Gastroesophageal sphincter (tissue), 4 donors: ENCODE results near the gene SETD1B. TPM values are rescaled to one million over a fixed set of nuclear protein-coding genes. Genes with fewer than 3 reads are reported as not detected.
"Not testable (repeated sequence)": the region's sequence is repeated elsewhere in the genome, so short reads cannot be mapped to it uniquely, and the experiment has no call there.

ENCODE experiments used
- ATAC-seq: fragments of 150-250 bp; one replicate; pipeline ENCODE4 v1.9.1; 2016; ENCODE audit warnings: mild to moderate bottlenecking, moderate library complexity
- H3K27ac ChIP-seq, 4 donors: fragments of 200-600 bp; sonication (generic) in 3 of 4; 1 replicate in 3 of 4; 2 replicates in 1 of 4; pipeline ENCODE4 v1.5.1; 2016 to 2019
- H3K27me3 ChIP-seq: fragments of 200-600 bp; sonication (generic); one replicate; pipeline ENCODE4 v1.5.1; 2019
- H3K36me3 ChIP-seq, 2 donors: fragments of 200-600 bp; sonication (generic); one replicate each; pipeline ENCODE4 v1.5.1; 2019; ENCODE audit warnings: control low read depth in 1 of 2
- H3K4me1 ChIP-seq, 3 donors: fragments of 200-600 bp; sonication (generic); 1 replicate in 2 of 3; 2 replicates in 1 of 3; pipeline ENCODE4 v1.5.1; 2016 to 2019; ENCODE audit warnings: control low read depth in 2 of 3
- H3K4me3 ChIP-seq, 2 donors: fragments of 200-600 bp; sonication (generic); one replicate each; pipeline ENCODE4 v1.5.1; 2019; ENCODE audit warnings: mild to moderate bottlenecking in 1 of 2, moderate library complexity in 1 of 2
- H3K9me3 ChIP-seq, 3 donors: fragments of 200-600 bp; sonication (generic); one replicate each; pipeline ENCODE4 v1.5.1; 2017 to 2019; ENCODE audit warnings: control low read depth in 2 of 3
- CTCF ChIP-seq, 4 experiments: fragments of 200-600 bp in 2 of 4; fragments of 450-650 bp in 2 of 4; sonication (generic) in 1 of 4; IDR thresholded peaks; one replicate each; pipeline ENCODE4 v1.5.1; 2017 to 2019; ENCODE audit warnings: antibody characterized with exemption in 4 of 4, mild to moderate bottlenecking in 2 of 4, moderate library complexity in 2 of 4
- EP300 ChIP-seq: sonication (generic); formaldehyde crosslinking; IDR thresholded peaks from one replicate; pipeline ENCODE4 v1.6.1; 2017; ENCODE audit warnings: antibody characterized with exemption, mild to moderate bottlenecking
- POLR2A ChIP-seq, 2 donors: fragments of 450-650 bp; IDR thresholded peaks; one replicate each; pipeline ENCODE4 v1.6.1; 2017; ENCODE audit warnings: antibody characterized with exemption in 2 of 2, mild to moderate bottlenecking in 2 of 2, moderate library complexity in 1 of 2
- POLR2AphosphoS5 ChIP-seq: sonication (generic); formaldehyde crosslinking; IDR thresholded peaks from one replicate; pipeline ENCODE4 v1.6.1; 2017; ENCODE audit warnings: antibody characterized with exemption
- WGBS, 2 donors: methylation state at CpG; one replicate each; pipeline ENCODE4 v1.1.5; 2018; ENCODE audit warnings: low coverage in 1 of 2; 5-methylcytosine and 5-hydroxymethylcytosine counted together
- small RNA-seq, 4 donors: library from RNA; depleted of rRNA; stranded (forward); fragments of <200 nt; gene quantifications; one replicate each; pipeline ENCODE3, GENCODE V24; 2016
- total RNA-seq, 4 donors: library from RNA; depleted of rRNA; stranded (reverse); fragments of >200 nt; gene quantifications; one replicate each; pipeline ENCODE4 v1.1.0, GENCODE V29; 2016

SETD1B gene
- total RNA-seq, 4 donors from 2014 or later = 9.6 to 25.1 (median 20.3) TPM

GRCh38 chr12:121874071-121874470 lies 70.3 kb downstream of the SETD1B start:
- ATAC-seq = no peak
- Histone ChIP-seq H3K27ac (no peak overlapping the region), H3K36me3 (no peaks in the 10 kb centered on the region), H3K27me3 (no peaks in the 10 kb centered on the region), H3K9me3 (no peaks in the 10 kb centered on the region), H3K4me1 (no peaks in the 10 kb centered on the region), H3K4me3 (no peak overlapping the region)
- no peak for TF ChIP-seq CTCF (IDR thresholded peaks at IDR 0.05)
- WGBS, 2 donors = 77% methylated on average over 5 of the region's 6 CpGs; no CpG with 5 or more reads in 1 of the 2 donors

DNA sequence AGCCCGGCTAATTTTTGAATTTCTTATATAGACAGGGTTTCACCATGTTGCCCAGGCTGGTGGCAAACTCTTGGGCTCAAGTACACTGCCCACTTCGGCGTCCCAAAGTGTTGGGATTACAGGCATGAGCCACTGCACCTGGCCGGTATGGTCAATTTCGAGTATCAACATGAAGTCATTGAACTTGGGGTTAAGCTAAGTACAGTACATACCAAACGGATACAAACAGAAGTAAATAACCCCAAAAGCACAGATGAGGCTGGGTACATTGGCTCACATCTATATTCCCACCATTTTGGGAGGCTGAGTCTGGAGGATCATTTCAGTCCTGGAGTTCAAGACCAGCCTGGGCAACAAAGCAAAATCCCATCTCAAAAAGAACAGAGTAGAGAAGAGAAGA lies 71.8 kb downstream of the SETD1B start:
- ATAC-seq = no peak
- no peaks in the 10 kb centered on the region for H3K27me3 ChIP-seq
- no peaks in the 10 kb centered on the region for H3K36me3 ChIP-seq
- TF ChIP-seq POLR2A (IDR thresholded peaks at IDR 0.05) (no peak), EP300 (no peak), POLR2AphosphoS5 (no peak), CTCF (IDR thresholded peaks at IDR 0.05) (no peak)
- no peak overlapping the region for H3K4me3 ChIP-seq
- 95 to 100% methylated on average over 1 to 5 of the region's 6 CpGs for WGBS, 2 donors
- no peaks in the 10 kb centered on the region for H3K9me3 ChIP-seq
- H3K27ac ChIP-seq = no peak overlapping the region
- no peaks in the 10 kb centered on the region for H3K4me1 ChIP-seq

GRCh38 chr12:121876080-121876447 lies 72.3 kb downstream of the SETD1B start:
- H3K36me3 ChIP-seq, H3K4me1 ChIP-seq, H3K4me3 ChIP-seq, H3K9me3 ChIP-seq, H3K27me3 ChIP-seq, ATAC-seq, H3K27ac ChIP-seq: not testable (repeated sequence)
- WGBS, 2 donors = 96 to 100% methylated on average over 2 to 3 of the region's 8 CpGs

Small RNA genes lying within 50 kb of the gene (small RNA-seq; reads per million reads assigned to genes)
- gene AC069503.3 = 0 reads per million in 4 donors

Other genes with a start within 250 kb of the SETD1B start
- gene KDM2B, start 223.0 kb upstream of the SETD1B start, total RNA-seq = 10 to 100 TPM in 3 of 4 donors, 1 to 10 TPM in 1; 10.0 to 26.5 (median 15.0) TPM
- 10 to 100 TPM in 3 of 4 donors, 1 to 10 TPM in 1; 8.7 to 15.5 (median 12.6) TPM for gene ORAI1, start 177.5 kb upstream of the SETD1B start, total RNA-seq
- under 1 TPM in 1 of 4 donors, not detected in 3; 0.23 TPM for gene MORN3, start 134.4 kb upstream of the SETD1B start, total RNA-seq
- gene TMEM120B, start 91.3 kb upstream of the SETD1B start, total RNA-seq = 10 to 100 TPM in 2 of 4 donors, 1 to 10 TPM in 2; 4.2 to 14.3 (median 9.9) TPM
- gene RHOF, start 10.3 kb upstream of the SETD1B start, total RNA-seq = 10 to 100 TPM in 3 of 4 donors, 1 to 10 TPM in 1; 9.4 to 15.7 (median 12.1) TPM
- gene HPD, start 54.9 kb downstream of the SETD1B start, total RNA-seq = 1 to 10 TPM in 3 of 4 donors, not detected in 1; 1.2 to 5.0 (median 2.6) TPM
- gene PSMD9, start 84.8 kb downstream of the SETD1B start, total RNA-seq = 10 to 100 TPM; 54.8 to 79.5 (median 70.7) TPM
- 1 to 10 TPM in 3 of 4 donors, under 1 TPM in 1; 0.35 to 1.9 (median 1.2) TPM for gene CFAP251, start 114.6 kb downstream of the SETD1B start, total RNA-seq
- 1 to 10 TPM; 4.7 to 8.5 (median 5.6) TPM for gene BCL7A, start 217.9 kb downstream of the SETD1B start, total RNA-seq